Heart right ventricle (tissue), 16 donors: ENCODE results near the gene FGF9. TPM values are rescaled to one million over a fixed set of nuclear protein-coding genes. Genes with fewer than 3 reads are reported as not detected.

Experiments
- ATAC-seq, 8 donors: fragments of 200-7000 bp; cut with Tn5 transposase; one replicate each; pipeline ENCODE4 v1.9.1; 2020; ENCODE audit warnings: mild to moderate bottlenecking in 8 of 8, moderate library complexity in 8 of 8, moderate number of reproducible peaks in 1 of 8
- DNase-seq, 2 donors: peaks; one replicate each; pipeline ENCODE4 v3.0.0-alpha.2; 2020
- H3K27ac ChIP-seq, 10 donors: fragments of 200-600 bp; sonication (generic) in 2 of 10; one replicate each; pipeline versions ENCODE4 v1.5.0 to v1.8.0; 2020 to 2022; ENCODE audit warnings: mild to moderate bottlenecking in 3 of 10
- H3K27me3 ChIP-seq, 7 donors: fragments of 200-600 bp; one replicate each; pipeline ENCODE4 v1.8.0; 2021 to 2022; ENCODE audit warnings: mild to moderate bottlenecking in 2 of 7
- H3K36me3 ChIP-seq, 9 donors: fragments of 200-600 bp; sonication (generic) in 1 of 9; one replicate each; pipeline versions ENCODE4 v1.5.0 to v1.8.0; 2020 to 2022; ENCODE audit warnings: mild to moderate bottlenecking in 2 of 9
- H3K4me1 ChIP-seq, 9 donors: fragments of 200-600 bp; sonication (generic) in 1 of 9; one replicate each; pipeline versions ENCODE4 v1.5.0 to v1.8.0; 2020 to 2022; ENCODE audit warnings: mild to moderate bottlenecking in 4 of 9
- H3K4me3 ChIP-seq, 10 donors: fragments of 200-600 bp; sonication (generic) in 2 of 10; one replicate each; pipeline versions ENCODE4 v1.5.0 to v1.8.0; 2020 to 2022; ENCODE audit warnings: mild to moderate bottlenecking in 7 of 10, moderate library complexity in 2 of 10
- H3K9me3 ChIP-seq, 11 donors: fragments of 200-600 bp in 10 of 11; sonication (generic) in 2 of 11; one replicate each; pipeline versions ENCODE4 v1.5.0 to v1.8.0; 2013 to 2022; ENCODE audit warnings: mild to moderate bottlenecking in 2 of 11, control low read depth in 1 of 11, moderate library complexity in 1 of 11
- WGBS, 2 donors: extraction: QIAGEN DNeasy Blood & Tissue Kit; methylation state at CpG; one replicate each; pipeline ENCODE4 v1.1.7; 2013; ENCODE audit warnings: inconsistent platforms in 1 of 2; 5-methylcytosine and 5-hydroxymethylcytosine counted together
- intact Hi-C, 10 donors: fragments of 100-400 bp; cut with DNase I; formaldehyde crosslinking; loops; one replicate each; pipeline versions ENCODE4 v1.11.1 to v1.14.2; 2022
- polyA plus RNA-seq, 2 donors: library from polyadenylated mRNA; stranded (reverse); fragments of 200-250 nt; gene quantifications; one replicate each; pipeline ENCODE4 v1.2.3, GENCODE V29; 2013
- total RNA-seq, 10 donors: library from RNA; stranded (reverse); fragmentation: NEBNext Ultra II Directional in 3 of 10; extraction: Animal tissue kit (Norgen Biotek cat#: 25700) in 3 of 10; gene quantifications; one replicate each; pipeline versions ENCODE4 v1.2.1 to v1.2.4, GENCODE V29; 2021 to 2023
- TF ChIP-seq, protein P1 (sequence below), 9 donors: fragments of 200-600 bp; sonication (generic) in 2 of 9; IDR thresholded peaks; one replicate each; pipeline versions ENCODE4 v1.5.0 to v1.8.0; 2021 to 2022; ENCODE audit warnings: antibody characterized with exemption in 9 of 9, mild to moderate bottlenecking in 5 of 9, moderate library complexity in 1 of 9
- donor health status: Arrhythmogenic right ventricular cardiomyopathy.
- donor health status: ischemic (EF 13 %, LVEDD 7.1; RV severe dilation, severe dysfunction).
- donor health status: healthy with polysubstance abuse.
- donor health status: DM: no; HTN: yes; CAD: no.
- donor health status: DM: no; HTN: no; CAD: no.
- donor health status: ischemic (EF 25% LVEDD 6.9; RV normal size, moderate dysfunction).
- donor health status: ischemic (EF 25% LVEDD 5.7; RV mildly dilated, moderate dysfunction).
- donor health status: healthy.
- donor health status: DM: yes; HTN: yes; CAD: no.
- donor health status: Ischemic cardiomyopathy.
- donor health status: ischemic (EF 35%, LVEDD 5.7; RV mildly dilated, moderate dysfunction).
- donor health status: nonischemic (EF 11% LVEDD 7.7; RV severe dilation, severe dysfunction).
- donor health status: DM: yes; HTN: yes; CAD: no.
- donor health status: PGD.
- donor health status: ischemic (EF 29% LVEDD 5.4; RV normal size, mild dysfunction).
- donor health status: nonischemic (EF 23%, LVEDD 6.1; RV moderate dilation, normal function).

Gene FGF9
- total and polyA plus RNA-seq, 12 donors = 0.96 to 14.0 (median 9.3) TPM

DNA sequence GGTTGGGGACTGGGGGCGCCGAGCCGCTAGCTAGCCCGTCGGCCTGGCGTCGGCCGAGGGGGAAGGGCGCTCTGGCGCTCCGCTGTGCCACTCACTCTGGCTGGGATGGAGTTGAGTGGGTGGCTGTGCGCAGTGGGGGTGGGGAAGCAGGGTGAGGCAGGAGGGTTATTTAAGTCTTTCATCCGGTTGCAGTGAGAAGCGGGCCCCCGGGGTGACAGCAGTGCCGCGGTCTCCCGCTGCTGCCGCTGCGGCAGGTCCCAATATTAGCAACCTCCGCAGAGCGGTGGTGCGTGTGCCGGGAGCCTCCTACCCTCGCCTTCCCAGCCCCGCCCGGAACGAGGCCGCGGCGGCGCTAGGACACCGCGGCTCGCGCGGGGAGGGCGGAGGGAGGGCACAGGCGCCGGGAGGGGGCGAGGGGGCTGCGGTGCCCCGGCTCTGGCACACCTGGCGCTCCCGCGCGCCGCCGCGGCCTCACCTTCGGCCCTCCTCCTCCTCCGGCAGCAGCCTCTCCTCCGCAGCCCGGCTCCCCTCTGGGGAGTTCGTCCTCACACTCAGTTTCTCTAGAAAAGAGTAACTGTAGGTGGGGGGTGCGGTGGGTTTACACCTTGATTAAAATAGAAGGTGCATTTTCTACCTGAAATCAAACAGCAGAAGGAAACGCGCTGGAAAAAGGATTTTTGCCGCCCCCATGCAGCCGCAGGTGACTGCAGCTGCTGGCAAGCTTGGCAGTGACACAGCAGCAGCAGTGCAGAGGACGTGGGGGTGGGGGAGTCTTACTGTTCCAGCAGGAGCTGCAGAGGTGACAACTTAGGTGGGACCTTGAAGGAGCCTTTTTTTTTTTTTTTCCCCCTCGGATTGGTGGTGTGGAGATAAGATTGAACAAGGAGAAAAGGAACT lies 4.5 kb downstream of the FGF9 start:
- intact Hi-C loops = loop anchor here in 2 of 10 donors (10.0 kb wide), 1 partner anchor 59 kb away; no protein-coding TSS in a partner anchor
- TF ChIP-seq, protein P1, sequence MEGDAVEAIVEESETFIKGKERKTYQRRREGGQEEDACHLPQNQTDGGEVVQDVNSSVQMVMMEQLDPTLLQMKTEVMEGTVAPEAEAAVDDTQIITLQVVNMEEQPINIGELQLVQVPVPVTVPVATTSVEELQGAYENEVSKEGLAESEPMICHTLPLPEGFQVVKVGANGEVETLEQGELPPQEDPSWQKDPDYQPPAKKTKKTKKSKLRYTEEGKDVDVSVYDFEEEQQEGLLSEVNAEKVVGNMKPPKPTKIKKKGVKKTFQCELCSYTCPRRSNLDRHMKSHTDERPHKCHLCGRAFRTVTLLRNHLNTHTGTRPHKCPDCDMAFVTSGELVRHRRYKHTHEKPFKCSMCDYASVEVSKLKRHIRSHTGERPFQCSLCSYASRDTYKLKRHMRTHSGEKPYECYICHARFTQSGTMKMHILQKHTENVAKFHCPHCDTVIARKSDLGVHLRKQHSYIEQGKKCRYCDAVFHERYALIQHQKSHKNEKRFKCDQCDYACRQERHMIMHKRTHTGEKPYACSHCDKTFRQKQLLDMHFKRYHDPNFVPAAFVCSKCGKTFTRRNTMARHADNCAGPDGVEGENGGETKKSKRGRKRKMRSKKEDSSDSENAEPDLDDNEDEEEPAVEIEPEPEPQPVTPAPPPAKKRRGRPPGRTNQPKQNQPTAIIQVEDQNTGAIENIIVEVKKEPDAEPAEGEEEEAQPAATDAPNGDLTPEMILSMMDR (IDR thresholded peaks at IDR 0.05) = no peak
- peak; percentile 43 to 47 for DNase-seq
- Histone ChIP-seq H3K4me1 (peaks cover 0 to 52% (median 44%) of the 10 kb centered on the region in 9 donors), H3K9me3 (no peaks in the 10 kb centered on the region), H3K27me3 (peaks cover 0 to 87% (median 62%) of the 10 kb centered on the region in 7 donors), H3K4me3 (peak overlapping the region; percentile 61 to 77 (median 64)), H3K27ac (peak overlapping the region; percentile 58 to 92 (median 85)), H3K36me3 (no peaks in the 10 kb centered on the region)
- WGBS, 2 donors = 0 to 3% methylated on average over 58 to 62 of the region's 62 CpGs
- ATAC-seq = peak; percentile 27 to 78 (median 52)

- peak in 5 of 8 donors; percentile 16 to 59 (median 45) for ATAC-seq
These were observed 5.7 kb downstream of the FGF9 start for GRCh38 chr13:21676611-21677021.

GRCh38 chr13:21677075-21677623 lies 6.3 kb downstream of the FGF9 start:
- WGBS, 2 donors = 44 to 56% methylated on average over 3 of the region's 3 CpGs
- intact Hi-C loops = loop anchor here in 2 of 10 donors (10.0 kb wide), 1 partner anchor 58 kb away; no protein-coding TSS in a partner anchor

More at GRCh38 chr13:21676611-21677021, 5.7 kb downstream of the FGF9 start:
- intact Hi-C loops = loop anchor here in 2 of 10 donors (10.0 kb wide), 1 partner anchor 58 kb away; no protein-coding TSS in a partner anchor
- Histone ChIP-seq H3K4me3 (no peak overlapping the region), H3K27me3 (peaks cover 0 to 74% (median 60%) of the 10 kb centered on the region in 7 donors), H3K27ac (peak overlapping the region in 4 of 10 donors; percentile 12 to 92 (median 90)), H3K4me1 (peaks cover 0 to 45% (median 37%) of the 10 kb centered on the region in 9 donors), H3K9me3 (no peaks in the 10 kb centered on the region), H3K36me3 (no peaks in the 10 kb centered on the region)
- 49 to 61% methylated on average over 6 of the region's 6 CpGs for WGBS, 2 donors
- DNase-seq = no peak
- TF ChIP-seq, protein P1 (IDR thresholded peaks at IDR 0.05) = peak in 4 of 9 donors; percentile 16 to 34 (median 31)

More at GRCh38 chr13:21677075-21677623, 6.3 kb downstream of the FGF9 start:
- Histone ChIP-seq H3K4me3 (no peak overlapping the region), H3K9me3 (no peaks in the 10 kb centered on the region), H3K27me3 (peaks cover 0 to 69% (median 55%) of the 10 kb centered on the region in 7 donors), H3K4me1 (peaks cover 0 to 40% (median 32%) of the 10 kb centered on the region in 9 donors), H3K36me3 (no peaks in the 10 kb centered on the region), H3K27ac (peak overlapping the region in 3 of 10 donors; percentile 12 to 92 (median 89))
- no peak for ATAC-seq
- TF ChIP-seq, protein P1 (IDR thresholded peaks at IDR 0.05) = no peak
- DNase-seq = no peak
